Uterus (tissue), 4 donors: ENCODE measurements around the gene PREX1. TPM values are rescaled to one million over a fixed set of nuclear protein-coding genes. Genes with fewer than 3 reads are reported as not detected.

ENCODE experiments used
- DNase-seq, 2 donors: peaks; one replicate each; pipeline ENCODE4 v3.0.0-alpha.2; 2019 to 2020
- H3K27ac ChIP-seq, 2 donors: fragments of 200-600 bp; sonication (generic); 1 replicate in 1 of 2; 2 replicates in 1 of 2; pipeline ENCODE4 v1.5.1; 2016 to 2018
- H3K27me3 ChIP-seq, 2 donors: fragments of 200-600 bp; sonication (generic); one replicate each; pipeline ENCODE4 v1.5.1; 2018 to 2019; ENCODE audit warnings: control low read depth in 1 of 2
- H3K36me3 ChIP-seq, 2 donors: fragments of 200-600 bp; sonication (generic); one replicate each; pipeline ENCODE4 v1.5.1; 2019; ENCODE audit warnings: control low read depth in 1 of 2
- H3K4me1 ChIP-seq, 2 donors: fragments of 200-600 bp; sonication (generic); one replicate each; pipeline ENCODE4 v1.5.1; 2018 to 2019; ENCODE audit warnings: control low read depth in 1 of 2
- H3K4me3 ChIP-seq, 2 donors: fragments of 200-600 bp; sonication (generic); 1 replicate in 1 of 2; 2 replicates in 1 of 2; pipeline ENCODE4 v1.5.1; 2018 to 2019; ENCODE audit warnings: mild to moderate bottlenecking in 1 of 2
- H3K9me3 ChIP-seq, 2 donors: fragments of 200-600 bp; sonication (generic); one replicate each; pipeline ENCODE4 v1.5.1; 2019; ENCODE audit warnings: control low read depth in 1 of 2
- POLR2A ChIP-seq, 2 donors: fragments of 450-650 bp; IDR thresholded peaks; one replicate each; pipeline ENCODE4 v1.6.1; 2016; ENCODE audit warnings: antibody characterized with exemption in 2 of 2, mild to moderate bottlenecking in 1 of 2, moderate library complexity in 1 of 2
- intact Hi-C: fragments of 100-400 bp; cut with DNase I; formaldehyde crosslinking; loops from one replicate; pipeline ENCODE4 v1.15.1; 2023; ENCODE audit warnings: low total_unique reads
- total RNA-seq, 4 donors: library from RNA; depleted of rRNA in 3 of 4; stranded (reverse); fragments of >200 nt in 3 of 4; gene quantifications; one replicate each; pipeline versions ENCODE4 v1.1.0 to v1.2.4, GENCODE V29; 2014 to 2023
- TF ChIP-seq, protein P1 (sequence below), 4 experiments: fragments of 200-600 bp in 2 of 4; fragments of 450-650 bp in 2 of 4; sonication (generic) in 2 of 4; IDR thresholded peaks; one replicate each; pipeline ENCODE4 v1.5.1; 2016 to 2019; ENCODE audit warnings: antibody characterized with exemption in 4 of 4, mild to moderate bottlenecking in 2 of 4, moderate library complexity in 1 of 4
- donor health status: DM: yes; HTN: yes; CAD: no.

Gene PREX1
- total RNA-seq, 4 donors from 2014 or later, result 3.6 to 19.7 (median 11.3) TPM

DNA sequence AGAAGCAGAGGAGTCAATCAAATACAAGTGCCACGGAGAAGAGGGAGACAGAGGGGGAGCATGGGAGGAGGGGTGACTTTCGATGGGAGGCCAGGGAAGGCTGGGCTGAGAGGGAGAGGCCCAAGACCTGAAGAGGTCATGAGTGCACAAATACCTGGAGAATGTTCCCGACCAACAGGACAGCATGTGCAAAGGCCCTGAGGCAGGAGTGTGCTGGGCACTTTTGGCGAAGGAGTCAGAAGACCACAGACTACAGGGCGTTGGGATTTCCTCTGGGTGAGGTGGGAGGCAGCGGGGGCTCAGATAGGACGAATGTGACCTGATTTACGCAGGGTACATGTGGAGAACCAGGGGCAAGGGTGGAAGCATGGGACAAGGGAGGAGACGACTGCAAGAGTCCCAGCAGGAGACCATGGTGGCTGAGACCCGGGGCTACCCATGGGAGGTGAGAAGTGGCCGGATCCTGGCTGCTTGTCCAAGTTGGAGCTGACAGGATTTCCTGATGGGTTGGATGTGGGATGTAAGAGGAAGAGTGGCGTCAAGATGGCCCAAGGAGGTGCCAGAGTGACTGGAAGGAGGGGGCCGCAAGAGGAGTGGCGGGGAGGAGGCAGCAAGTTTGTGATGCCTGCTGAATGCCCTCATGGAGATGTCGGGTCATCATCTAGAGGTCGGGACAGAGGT, 23.4 kb downstream of the PREX1 start:
- Histone ChIP-seq H3K4me3 (no peak overlapping the region), H3K4me1 (no peaks in the 10 kb centered on the region), H3K27ac (no peak overlapping the region), H3K27me3 (no peaks in the 10 kb centered on the region), H3K9me3 (no peaks in the 10 kb centered on the region), H3K36me3 (no peaks in the 10 kb centered on the region)
- intact Hi-C loops, result no loop called here
- no peak for TF ChIP-seq POLR2A (IDR thresholded peaks at IDR 0.05)
- TF ChIP-seq, protein P1, sequence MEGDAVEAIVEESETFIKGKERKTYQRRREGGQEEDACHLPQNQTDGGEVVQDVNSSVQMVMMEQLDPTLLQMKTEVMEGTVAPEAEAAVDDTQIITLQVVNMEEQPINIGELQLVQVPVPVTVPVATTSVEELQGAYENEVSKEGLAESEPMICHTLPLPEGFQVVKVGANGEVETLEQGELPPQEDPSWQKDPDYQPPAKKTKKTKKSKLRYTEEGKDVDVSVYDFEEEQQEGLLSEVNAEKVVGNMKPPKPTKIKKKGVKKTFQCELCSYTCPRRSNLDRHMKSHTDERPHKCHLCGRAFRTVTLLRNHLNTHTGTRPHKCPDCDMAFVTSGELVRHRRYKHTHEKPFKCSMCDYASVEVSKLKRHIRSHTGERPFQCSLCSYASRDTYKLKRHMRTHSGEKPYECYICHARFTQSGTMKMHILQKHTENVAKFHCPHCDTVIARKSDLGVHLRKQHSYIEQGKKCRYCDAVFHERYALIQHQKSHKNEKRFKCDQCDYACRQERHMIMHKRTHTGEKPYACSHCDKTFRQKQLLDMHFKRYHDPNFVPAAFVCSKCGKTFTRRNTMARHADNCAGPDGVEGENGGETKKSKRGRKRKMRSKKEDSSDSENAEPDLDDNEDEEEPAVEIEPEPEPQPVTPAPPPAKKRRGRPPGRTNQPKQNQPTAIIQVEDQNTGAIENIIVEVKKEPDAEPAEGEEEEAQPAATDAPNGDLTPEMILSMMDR (IDR thresholded peaks at IDR 0.05), result no peak
- DNase-seq, result no peak

GRCh38 chr20:48803176-48804053, 24.4 kb downstream of the PREX1 start:
- H3K4me1 ChIP-seq, result no peaks in the 10 kb centered on the region

DNA sequence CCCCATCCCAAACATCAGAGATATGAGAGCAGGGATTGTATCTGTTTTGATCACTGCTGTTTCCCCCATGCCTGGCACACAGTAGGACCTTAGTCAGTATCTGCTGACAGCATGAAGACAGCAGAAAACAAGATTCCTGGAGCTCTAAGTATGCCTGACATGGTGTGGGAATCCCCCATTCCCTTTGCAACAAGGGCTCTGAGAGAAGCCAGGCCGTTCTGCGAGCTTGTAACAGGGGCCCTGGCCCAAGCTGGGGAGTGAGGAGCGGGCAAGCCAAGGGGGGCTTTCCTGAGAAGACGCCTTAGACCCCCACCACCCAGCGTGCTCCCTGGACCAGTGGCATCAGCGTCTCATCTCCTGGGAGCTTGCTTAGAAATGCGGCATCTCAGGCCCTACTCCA, 25.2 kb downstream of the PREX1 start:
- intact Hi-C loops, result no loop called here
- DNase-seq, result no peak
- TF ChIP-seq, protein P1 (IDR thresholded peaks at IDR 0.05), result no peak
- TF ChIP-seq POLR2A (IDR thresholded peaks at IDR 0.05), result no peak

More at GRCh38 chr20:48803176-48804053, 24.4 kb downstream of the PREX1 start:
- TF ChIP-seq, protein P1 (IDR thresholded peaks at IDR 0.05), result no peak
- no peak for TF ChIP-seq POLR2A (IDR thresholded peaks at IDR 0.05)
- Histone ChIP-seq H3K27me3 (no peaks in the 10 kb centered on the region), H3K4me3 (no peak overlapping the region), H3K9me3 (no peaks in the 10 kb centered on the region), H3K36me3 (no peaks in the 10 kb centered on the region), H3K27ac (no peak overlapping the region)
- intact Hi-C loops, result no loop called here
- DNase-seq, result no peak

DNA sequence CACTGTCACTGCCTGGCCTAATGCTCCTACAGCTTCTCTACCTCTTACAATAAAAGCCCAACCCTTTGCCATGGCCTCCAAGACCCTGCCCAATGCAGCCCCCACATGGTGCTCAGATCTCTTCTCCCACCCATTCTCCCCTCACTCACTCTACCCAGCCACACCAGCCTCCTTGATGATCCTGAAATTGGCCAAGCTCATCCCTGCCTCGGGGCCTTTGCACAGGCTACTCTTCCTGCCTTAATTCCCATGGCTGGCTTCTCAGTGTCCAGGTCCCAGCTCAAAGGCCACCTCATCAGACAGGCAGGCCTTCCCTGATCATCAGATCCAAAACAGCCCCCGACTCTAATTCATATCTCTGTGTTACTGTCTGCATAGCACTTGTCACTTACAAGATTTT, 25.6 kb downstream of the PREX1 start:
- intact Hi-C loops, result no loop called here
- H3K27me3 ChIP-seq, result no peaks in the 10 kb centered on the region
- DNase-seq, result no peak
- no peaks in the 10 kb centered on the region for H3K36me3 ChIP-seq
- H3K4me1 ChIP-seq, result no peaks in the 10 kb centered on the region
- no peak overlapping the region for H3K4me3 ChIP-seq
- no peak overlapping the region for H3K27ac ChIP-seq
- H3K9me3 ChIP-seq, result no peaks in the 10 kb centered on the region
- no peak for TF ChIP-seq POLR2A (IDR thresholded peaks at IDR 0.05)
- TF ChIP-seq, protein P1 (IDR thresholded peaks at IDR 0.05), result no peak

More for the DNA sequence above, 25.2 kb downstream of the PREX1 start:
- no peak overlapping the region for H3K27ac ChIP-seq
- no peak overlapping the region for H3K4me3 ChIP-seq
- H3K36me3 ChIP-seq, result no peaks in the 10 kb centered on the region
- no peaks in the 10 kb centered on the region for H3K9me3 ChIP-seq
- no peaks in the 10 kb centered on the region for H3K27me3 ChIP-seq
- H3K4me1 ChIP-seq, result no peaks in the 10 kb centered on the region

- no peaks in the 10 kb centered on the region for H3K27me3 ChIP-seq
- H3K36me3 ChIP-seq, result no peaks in the 10 kb centered on the region
- intact Hi-C loops, result no loop called here
- H3K9me3 ChIP-seq, result no peaks in the 10 kb centered on the region
- H3K4me1 ChIP-seq, result no peaks in the 10 kb centered on the region
- TF ChIP-seq POLR2A (IDR thresholded peaks at IDR 0.05), result no peak
- TF ChIP-seq, protein P1 (IDR thresholded peaks at IDR 0.05), result no peak
- H3K4me3 ChIP-seq, result no peak overlapping the region
- DNase-seq, result no peak
- no peak overlapping the region for H3K27ac ChIP-seq
Observed at GRCh38 chr20:48801197-48801596, 26.6 kb downstream of the PREX1 start.
